ENCODE data around the gene ATXN2. TPM values are rescaled to one million over a fixed set of nuclear protein-coding genes. Genes with fewer than 3 reads are reported as not detected.
"Not testable (repeated sequence)": the region's sequence is repeated elsewhere in the genome, so short reads cannot be mapped to it uniquely, and the experiment has no call there.

Gene ATXN2
- 12.4 and 12.8 TPM in 2 replicates for total RNA-seq (2014; rRNA removed; shearing (Covaris generic))
- 44.9 and 50.0 TPM in 2 replicates for polyA plus RNA-seq (2015; cell fraction: cytosol; rRNA removed)
- 74.3 and 113 TPM in 2 replicates for polyA plus RNA-seq (2015; cell fraction: nucleus; rRNA removed)

- peak; percentile 47 for DNase-seq (ENCODE audit: low read depth, low spot score)
- in situ Hi-C loops (cut with HindIII; ENCODE audit: low pct_unique_long_range_greater_than_20kb, low sequenced_read_pairs) = no loop called here
Measured at GRCh38 chr12:111598637-111599452, at the start of gene ATXN2. Gene ATXN2, minus strand, starts transcription at chr12:111599315. Its CDS starts 281 bp downstream, at chr12:111599034.

GRCh38 chr12:111645433-111645832, 46.3 kb upstream of the ATXN2 start:
- no peak for DNase-seq (ENCODE audit: low read depth, low spot score)
- in situ Hi-C loops (cut with HindIII; ENCODE audit: low pct_unique_long_range_greater_than_20kb, low sequenced_read_pairs) = no loop called here

GRCh38 chr12:111643427-111643826, 44.3 kb upstream of the ATXN2 start:
- DNase-seq (ENCODE audit: low read depth, low spot score) = no peak
- in situ Hi-C loops (cut with HindIII; ENCODE audit: low pct_unique_long_range_greater_than_20kb, low sequenced_read_pairs) = no loop called here

GRCh38 chr12:111642681-111643426, 43.7 kb upstream of the ATXN2 start:
- in situ Hi-C loops (cut with HindIII; ENCODE audit: low pct_unique_long_range_greater_than_20kb, low sequenced_read_pairs) = no loop called here
- no peak for DNase-seq (ENCODE audit: low read depth, low spot score)

- in situ Hi-C loops (cut with HindIII; ENCODE audit: low pct_unique_long_range_greater_than_20kb, low sequenced_read_pairs) = no loop called here
- no peak for DNase-seq (ENCODE audit: low read depth, low spot score)
Measured at GRCh38 chr12:111640506-111640905, 41.4 kb upstream of the ATXN2 start.

- in situ Hi-C loops (cut with HindIII; ENCODE audit: low pct_unique_long_range_greater_than_20kb, low sequenced_read_pairs) = no loop called here
- DNase-seq (ENCODE audit: low read depth, low spot score) = no peak
Measured at GRCh38 chr12:111638556-111638955, 39.4 kb upstream of the ATXN2 start.

GRCh38 chr12:111636209-111636945, 37.3 kb upstream of the ATXN2 start:
- in situ Hi-C loops (cut with HindIII; ENCODE audit: low pct_unique_long_range_greater_than_20kb, low sequenced_read_pairs) = no loop called here
- DNase-seq (ENCODE audit: low read depth, low spot score) = no peak

GRCh38 chr12:111635524-111635923, 36.4 kb upstream of the ATXN2 start:
- in situ Hi-C loops (cut with HindIII; ENCODE audit: low pct_unique_long_range_greater_than_20kb, low sequenced_read_pairs) = no loop called here
- DNase-seq (ENCODE audit: low read depth, low spot score) = no peak

GRCh38 chr12:111628505-111629260, 29.6 kb upstream of the ATXN2 start:
- no peak for DNase-seq (ENCODE audit: low read depth, low spot score)
- in situ Hi-C loops (cut with HindIII; ENCODE audit: low pct_unique_long_range_greater_than_20kb, low sequenced_read_pairs) = no loop called here

GRCh38 chr12:111626230-111626629, 27.1 kb upstream of the ATXN2 start:
- in situ Hi-C loops (cut with HindIII; ENCODE audit: low pct_unique_long_range_greater_than_20kb, low sequenced_read_pairs) = no loop called here
- DNase-seq (ENCODE audit: low read depth, low spot score) = no peak

GRCh38 chr12:111624540-111624939, 25.4 kb upstream of the ATXN2 start:
- in situ Hi-C loops (cut with HindIII; ENCODE audit: low pct_unique_long_range_greater_than_20kb, low sequenced_read_pairs) = no loop called here
- no peak for DNase-seq (ENCODE audit: low read depth, low spot score)

- DNase-seq (ENCODE audit: low read depth, low spot score); in situ Hi-C loops (cut with HindIII; ENCODE audit: low pct_unique_long_range_greater_than_20kb, low sequenced_read_pairs): not testable (repeated sequence)
Measured at GRCh38 chr12:111617841-111618240, 18.7 kb upstream of the ATXN2 start.

GRCh38 chr12:111616177-111616623, 17.1 kb upstream of the ATXN2 start:
- DNase-seq (ENCODE audit: low read depth, low spot score) = no peak
- in situ Hi-C loops (cut with HindIII; ENCODE audit: low pct_unique_long_range_greater_than_20kb, low sequenced_read_pairs) = no loop called here

- in situ Hi-C loops (cut with HindIII; ENCODE audit: low pct_unique_long_range_greater_than_20kb, low sequenced_read_pairs) = no loop called here
- DNase-seq (ENCODE audit: low read depth, low spot score) = peak; percentile 16
Measured at GRCh38 chr12:111607239-111607638, 8.1 kb upstream of the ATXN2 start.

GRCh38 chr12:111606767-111607230, 7.7 kb upstream of the ATXN2 start:
- in situ Hi-C loops (cut with HindIII; ENCODE audit: low pct_unique_long_range_greater_than_20kb, low sequenced_read_pairs) = no loop called here
- no peak for DNase-seq (ENCODE audit: low read depth, low spot score)

GRCh38 chr12:111605911-111606766, 7.0 kb upstream of the ATXN2 start:
- in situ Hi-C loops (cut with HindIII; ENCODE audit: low pct_unique_long_range_greater_than_20kb, low sequenced_read_pairs) = no loop called here

More at GRCh38 chr12:111605911-111606766, 7.0 kb upstream of the ATXN2 start:
- no peak for DNase-seq (ENCODE audit: low read depth, low spot score)
